ENCODE measurements around the gene BAG5.

DNA sequence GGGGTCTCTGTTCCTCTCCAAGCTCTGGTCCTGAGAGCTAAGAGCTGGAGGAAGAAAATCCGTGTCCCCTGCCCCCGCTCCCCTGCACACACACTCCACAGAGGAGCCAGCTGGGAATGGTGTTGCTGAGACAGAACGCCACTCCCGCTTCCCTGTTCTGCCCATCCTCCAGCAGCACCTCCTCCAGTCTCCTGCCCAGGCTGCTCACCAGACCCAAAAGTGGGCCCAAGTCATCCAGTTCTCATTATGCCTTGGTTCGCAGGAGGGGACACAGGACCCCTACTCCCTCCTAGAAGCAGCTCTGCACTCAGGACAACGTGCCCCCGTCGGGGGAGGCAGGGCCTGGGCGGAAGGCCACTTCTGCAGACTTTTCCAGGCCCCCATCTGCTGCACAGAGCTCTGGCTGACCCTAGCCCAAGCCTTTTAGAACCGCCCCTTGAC is 34.3 kb downstream of the BAG5 start:
- TF ChIP-seq, protein P1, sequence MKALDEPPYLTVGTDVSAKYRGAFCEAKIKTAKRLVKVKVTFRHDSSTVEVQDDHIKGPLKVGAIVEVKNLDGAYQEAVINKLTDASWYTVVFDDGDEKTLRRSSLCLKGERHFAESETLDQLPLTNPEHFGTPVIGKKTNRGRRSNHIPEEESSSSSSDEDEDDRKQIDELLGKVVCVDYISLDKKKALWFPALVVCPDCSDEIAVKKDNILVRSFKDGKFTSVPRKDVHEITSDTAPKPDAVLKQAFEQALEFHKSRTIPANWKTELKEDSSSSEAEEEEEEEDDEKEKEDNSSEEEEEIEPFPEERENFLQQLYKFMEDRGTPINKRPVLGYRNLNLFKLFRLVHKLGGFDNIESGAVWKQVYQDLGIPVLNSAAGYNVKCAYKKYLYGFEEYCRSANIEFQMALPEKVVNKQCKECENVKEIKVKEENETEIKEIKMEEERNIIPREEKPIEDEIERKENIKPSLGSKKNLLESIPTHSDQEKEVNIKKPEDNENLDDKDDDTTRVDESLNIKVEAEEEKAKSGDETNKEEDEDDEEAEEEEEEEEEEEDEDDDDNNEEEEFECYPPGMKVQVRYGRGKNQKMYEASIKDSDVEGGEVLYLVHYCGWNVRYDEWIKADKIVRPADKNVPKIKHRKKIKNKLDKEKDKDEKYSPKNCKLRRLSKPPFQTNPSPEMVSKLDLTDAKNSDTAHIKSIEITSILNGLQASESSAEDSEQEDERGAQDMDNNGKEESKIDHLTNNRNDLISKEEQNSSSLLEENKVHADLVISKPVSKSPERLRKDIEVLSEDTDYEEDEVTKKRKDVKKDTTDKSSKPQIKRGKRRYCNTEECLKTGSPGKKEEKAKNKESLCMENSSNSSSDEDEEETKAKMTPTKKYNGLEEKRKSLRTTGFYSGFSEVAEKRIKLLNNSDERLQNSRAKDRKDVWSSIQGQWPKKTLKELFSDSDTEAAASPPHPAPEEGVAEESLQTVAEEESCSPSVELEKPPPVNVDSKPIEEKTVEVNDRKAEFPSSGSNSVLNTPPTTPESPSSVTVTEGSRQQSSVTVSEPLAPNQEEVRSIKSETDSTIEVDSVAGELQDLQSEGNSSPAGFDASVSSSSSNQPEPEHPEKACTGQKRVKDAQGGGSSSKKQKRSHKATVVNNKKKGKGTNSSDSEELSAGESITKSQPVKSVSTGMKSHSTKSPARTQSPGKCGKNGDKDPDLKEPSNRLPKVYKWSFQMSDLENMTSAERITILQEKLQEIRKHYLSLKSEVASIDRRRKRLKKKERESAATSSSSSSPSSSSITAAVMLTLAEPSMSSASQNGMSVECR (CRISPR knock-in tag; IDR thresholded peaks at IDR 0.05; ENCODE audit: borderline replicate concordance) = no peak
- TF ChIP-seq, protein P2, sequence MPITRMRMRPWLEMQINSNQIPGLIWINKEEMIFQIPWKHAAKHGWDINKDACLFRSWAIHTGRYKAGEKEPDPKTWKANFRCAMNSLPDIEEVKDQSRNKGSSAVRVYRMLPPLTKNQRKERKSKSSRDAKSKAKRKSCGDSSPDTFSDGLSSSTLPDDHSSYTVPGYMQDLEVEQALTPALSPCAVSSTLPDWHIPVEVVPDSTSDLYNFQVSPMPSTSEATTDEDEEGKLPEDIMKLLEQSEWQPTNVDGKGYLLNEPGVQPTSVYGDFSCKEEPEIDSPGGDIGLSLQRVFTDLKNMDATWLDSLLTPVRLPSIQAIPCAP (CRISPR knock-in tag; IDR thresholded peaks at IDR 0.05) = no peak
- TF ChIP-seq, protein P3, sequence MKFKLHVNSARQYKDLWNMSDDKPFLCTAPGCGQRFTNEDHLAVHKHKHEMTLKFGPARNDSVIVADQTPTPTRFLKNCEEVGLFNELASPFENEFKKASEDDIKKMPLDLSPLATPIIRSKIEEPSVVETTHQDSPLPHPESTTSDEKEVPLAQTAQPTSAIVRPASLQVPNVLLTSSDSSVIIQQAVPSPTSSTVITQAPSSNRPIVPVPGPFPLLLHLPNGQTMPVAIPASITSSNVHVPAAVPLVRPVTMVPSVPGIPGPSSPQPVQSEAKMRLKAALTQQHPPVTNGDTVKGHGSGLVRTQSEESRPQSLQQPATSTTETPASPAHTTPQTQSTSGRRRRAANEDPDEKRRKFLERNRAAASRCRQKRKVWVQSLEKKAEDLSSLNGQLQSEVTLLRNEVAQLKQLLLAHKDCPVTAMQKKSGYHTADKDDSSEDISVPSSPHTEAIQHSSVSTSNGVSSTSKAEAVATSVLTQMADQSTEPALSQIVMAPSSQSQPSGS (CRISPR knock-in tag; IDR thresholded peaks at IDR 0.05; ENCODE audit: borderline replicate concordance, low read depth) = no peak

Measured in WTC11 (cell line).